HEK293 (cell line): Measurements from ENCODE around the gene RBM10.
"Not testable (repeated sequence)": the region's sequence is repeated elsewhere in the genome, so short reads cannot be mapped to it uniquely, and the experiment has no call there.

Experiments used
- GLI2 ChIP-seq: fragments of 450-650 bp; formaldehyde crosslinking; IDR thresholded peaks from 2 replicates; pipeline ENCODE4; 2017; ENCODE audit warnings: missing biosample characterization, missing genetic modification characterization, low read depth, borderline replicate concordance
- ZBTB7A ChIP-seq: fragments of 450-650 bp; formaldehyde crosslinking; IDR thresholded peaks from 2 replicates; pipeline ENCODE4 v1.5.1; 2016; ENCODE audit warnings: low read depth, missing biosample characterization, missing genetic modification characterization
- ZNF138 ChIP-seq: fragments of 450-650 bp; formaldehyde crosslinking; IDR thresholded peaks from 2 replicates; pipeline ENCODE4 v1.5.1; 2016; ENCODE audit warnings: missing biosample characterization, missing genetic modification characterization, borderline replicate concordance
- ZNF670 ChIP-seq: fragments of 450-650 bp; formaldehyde crosslinking; IDR thresholded peaks from 2 replicates; pipeline ENCODE4 v1.5.1; 2016; ENCODE audit warnings: missing biosample characterization, missing genetic modification characterization, low read depth
- ZNF830 ChIP-seq: fragments of 450-650 bp; IDR thresholded peaks from 2 replicates; pipeline ENCODE4 v1.5.0; 2018; ENCODE audit warnings: missing biosample characterization, missing genetic modification characterization, low read depth, mild to moderate bottlenecking, moderate library complexity
- TF ChIP-seq, protein P1 (sequence below): fragments of 450-650 bp; formaldehyde crosslinking; IDR thresholded peaks from 2 replicates; pipeline ENCODE4 v1.5.1; 2016; ENCODE audit warnings: missing biosample characterization, missing genetic modification characterization
- TF ChIP-seq, protein P2 (sequence below): fragments of 450-650 bp; formaldehyde crosslinking; IDR thresholded peaks from 2 replicates; pipeline ENCODE4 v1.5.1; 2016; ENCODE audit warnings: missing biosample characterization, missing genetic modification characterization
- TF ChIP-seq, protein P3 (sequence below): fragments of 450-650 bp; formaldehyde crosslinking; IDR thresholded peaks from 2 replicates; pipeline ENCODE4 v1.5.1; 2016; ENCODE audit warnings: missing biosample characterization, missing genetic modification characterization

DNA sequence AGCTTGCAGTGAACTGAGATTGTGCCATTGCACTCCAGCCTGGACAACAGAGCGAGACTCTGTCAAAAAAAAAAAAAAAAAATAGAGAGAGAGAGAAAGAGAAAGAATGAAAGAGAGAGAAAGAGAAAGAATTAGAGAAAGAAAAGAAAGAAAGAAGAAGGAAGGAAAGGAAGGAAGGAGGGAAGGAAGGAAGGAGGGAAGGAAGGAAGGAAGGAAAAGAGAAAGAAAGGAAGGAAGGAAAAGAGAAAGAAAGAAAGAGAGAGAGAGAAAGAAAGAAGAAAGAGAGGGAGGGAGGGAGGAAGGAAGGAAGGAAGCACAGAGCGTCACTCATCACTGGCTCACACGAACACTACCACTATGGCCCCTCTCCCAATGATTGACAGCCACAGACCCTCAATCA, 20.6 kb upstream of the RBM10 start:
- not testable (repeated sequence) for TF ChIP-seq ZNF138 (tag by site-specific recombination); GLI2 (tag by site-specific recombination); ZNF830; ZNF670 (tag by site-specific recombination); ZBTB7A (tag by site-specific recombination)
- TF ChIP-seq, protein P1, sequence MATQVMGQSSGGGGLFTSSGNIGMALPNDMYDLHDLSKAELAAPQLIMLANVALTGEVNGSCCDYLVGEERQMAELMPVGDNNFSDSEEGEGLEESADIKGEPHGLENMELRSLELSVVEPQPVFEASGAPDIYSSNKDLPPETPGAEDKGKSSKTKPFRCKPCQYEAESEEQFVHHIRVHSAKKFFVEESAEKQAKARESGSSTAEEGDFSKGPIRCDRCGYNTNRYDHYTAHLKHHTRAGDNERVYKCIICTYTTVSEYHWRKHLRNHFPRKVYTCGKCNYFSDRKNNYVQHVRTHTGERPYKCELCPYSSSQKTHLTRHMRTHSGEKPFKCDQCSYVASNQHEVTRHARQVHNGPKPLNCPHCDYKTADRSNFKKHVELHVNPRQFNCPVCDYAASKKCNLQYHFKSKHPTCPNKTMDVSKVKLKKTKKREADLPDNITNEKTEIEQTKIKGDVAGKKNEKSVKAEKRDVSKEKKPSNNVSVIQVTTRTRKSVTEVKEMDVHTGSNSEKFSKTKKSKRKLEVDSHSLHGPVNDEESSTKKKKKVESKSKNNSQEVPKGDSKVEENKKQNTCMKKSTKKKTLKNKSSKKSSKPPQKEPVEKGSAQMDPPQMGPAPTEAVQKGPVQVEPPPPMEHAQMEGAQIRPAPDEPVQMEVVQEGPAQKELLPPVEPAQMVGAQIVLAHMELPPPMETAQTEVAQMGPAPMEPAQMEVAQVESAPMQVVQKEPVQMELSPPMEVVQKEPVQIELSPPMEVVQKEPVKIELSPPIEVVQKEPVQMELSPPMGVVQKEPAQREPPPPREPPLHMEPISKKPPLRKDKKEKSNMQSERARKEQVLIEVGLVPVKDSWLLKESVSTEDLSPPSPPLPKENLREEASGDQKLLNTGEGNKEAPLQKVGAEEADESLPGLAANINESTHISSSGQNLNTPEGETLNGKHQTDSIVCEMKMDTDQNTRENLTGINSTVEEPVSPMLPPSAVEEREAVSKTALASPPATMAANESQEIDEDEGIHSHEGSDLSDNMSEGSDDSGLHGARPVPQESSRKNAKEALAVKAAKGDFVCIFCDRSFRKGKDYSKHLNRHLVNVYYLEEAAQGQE (tag by site-specific recombination) = not testable (repeated sequence)
- TF ChIP-seq, protein P2, sequence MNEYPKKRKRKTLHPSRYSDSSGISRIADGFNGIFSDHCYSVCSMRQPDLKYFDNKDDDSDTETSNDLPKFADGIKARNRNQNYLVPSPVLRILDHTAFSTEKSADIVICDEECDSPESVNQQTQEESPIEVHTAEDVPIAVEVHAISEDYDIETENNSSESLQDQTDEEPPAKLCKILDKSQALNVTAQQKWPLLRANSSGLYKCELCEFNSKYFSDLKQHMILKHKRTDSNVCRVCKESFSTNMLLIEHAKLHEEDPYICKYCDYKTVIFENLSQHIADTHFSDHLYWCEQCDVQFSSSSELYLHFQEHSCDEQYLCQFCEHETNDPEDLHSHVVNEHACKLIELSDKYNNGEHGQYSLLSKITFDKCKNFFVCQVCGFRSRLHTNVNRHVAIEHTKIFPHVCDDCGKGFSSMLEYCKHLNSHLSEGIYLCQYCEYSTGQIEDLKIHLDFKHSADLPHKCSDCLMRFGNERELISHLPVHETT (tag by site-specific recombination) = not testable (repeated sequence)
- TF ChIP-seq, protein P3, sequence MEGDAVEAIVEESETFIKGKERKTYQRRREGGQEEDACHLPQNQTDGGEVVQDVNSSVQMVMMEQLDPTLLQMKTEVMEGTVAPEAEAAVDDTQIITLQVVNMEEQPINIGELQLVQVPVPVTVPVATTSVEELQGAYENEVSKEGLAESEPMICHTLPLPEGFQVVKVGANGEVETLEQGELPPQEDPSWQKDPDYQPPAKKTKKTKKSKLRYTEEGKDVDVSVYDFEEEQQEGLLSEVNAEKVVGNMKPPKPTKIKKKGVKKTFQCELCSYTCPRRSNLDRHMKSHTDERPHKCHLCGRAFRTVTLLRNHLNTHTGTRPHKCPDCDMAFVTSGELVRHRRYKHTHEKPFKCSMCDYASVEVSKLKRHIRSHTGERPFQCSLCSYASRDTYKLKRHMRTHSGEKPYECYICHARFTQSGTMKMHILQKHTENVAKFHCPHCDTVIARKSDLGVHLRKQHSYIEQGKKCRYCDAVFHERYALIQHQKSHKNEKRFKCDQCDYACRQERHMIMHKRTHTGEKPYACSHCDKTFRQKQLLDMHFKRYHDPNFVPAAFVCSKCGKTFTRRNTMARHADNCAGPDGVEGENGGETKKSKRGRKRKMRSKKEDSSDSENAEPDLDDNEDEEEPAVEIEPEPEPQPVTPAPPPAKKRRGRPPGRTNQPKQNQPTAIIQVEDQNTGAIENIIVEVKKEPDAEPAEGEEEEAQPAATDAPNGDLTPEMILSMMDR (tag by site-specific recombination) = not testable (repeated sequence)
